Colonic mucosa (tissue), 4 donors: ENCODE measurements around the gene NPTX1. TPM values are rescaled to one million over a fixed set of nuclear protein-coding genes. Genes with fewer than 3 reads are reported as not detected.
A peak's percentile ranks its signal among the peaks of the same experiment; 100 is the strongest.

Experiments used
- DNase-seq: peaks from one replicate; pipeline ENCODE4 v3.0.0-alpha.2; 2020
- H3K27ac ChIP-seq: fragments of 200-600 bp; one replicate; pipeline ENCODE4 v1.8.0; 2021
- H3K27me3 ChIP-seq: fragments of 200-600 bp; one replicate; pipeline ENCODE4 v1.8.0; 2021
- H3K36me3 ChIP-seq: fragments of 200-600 bp; one replicate; pipeline ENCODE4 v1.8.0; 2021
- H3K4me1 ChIP-seq: fragments of 200-600 bp; one replicate; pipeline ENCODE4 v1.8.0; 2021; ENCODE audit warnings: mild to moderate bottlenecking
- H3K4me3 ChIP-seq: fragments of 200-600 bp; one replicate; pipeline ENCODE4 v1.8.0; 2021
- H3K9ac ChIP-seq, 2 donors: one replicate each; pipeline ENCODE4 v1.7.0; 2013; ENCODE audit warnings: control low read depth in 2 of 2, low read depth in 2 of 2, low read length in 2 of 2
- H3K9me3 ChIP-seq: fragments of 200-600 bp; one replicate; pipeline ENCODE4 v1.8.0; 2021
- CTCF ChIP-seq: fragments of 200-600 bp; IDR thresholded peaks from one replicate; pipeline ENCODE4 v1.8.0; 2022; ENCODE audit warnings: antibody characterized with exemption, mild to moderate bottlenecking
- intact Hi-C: fragments of 100-400 bp; cut with DNase I; formaldehyde crosslinking; loops from one replicate; pipeline ENCODE4 v1.14.1; 2022
- total RNA-seq, 2 donors: library from RNA; stranded (reverse); fragmentation: NEBNext Ultra II Directional in 1 of 2; extraction: Animal tissue kit (Norgen Biotek cat#: 25700) in 1 of 2; gene quantifications; one replicate each; pipeline ENCODE4 v1.2.1, GENCODE V29; 2021
- donor health status: healthy.
- donor health status: DM: no; HTN: no; CAD: no.
- donor health status: DM: no; HTN: no; CAD: no.

Gene NPTX1
- total RNA-seq, 2 donors from 2014 or later: 0.10 to 7.1 TPM

GRCh38 chr17:80481284-80482057 lies 5.1 kb upstream of the NPTX1 start:
- intact Hi-C loops: no loop called here
- Histone ChIP-seq H3K27me3 (peaks cover 53% of the 10 kb centered on the region), H3K9me3 (no peaks in the 10 kb centered on the region), H3K4me1 (peaks cover 10% of the 10 kb centered on the region), H3K36me3 (no peaks in the 10 kb centered on the region), H3K4me3 (no peak overlapping the region), H3K27ac (no peak overlapping the region), H3K9ac (no peak overlapping the region)
- no peak for DNase-seq
- no peak for TF ChIP-seq CTCF

DNA sequence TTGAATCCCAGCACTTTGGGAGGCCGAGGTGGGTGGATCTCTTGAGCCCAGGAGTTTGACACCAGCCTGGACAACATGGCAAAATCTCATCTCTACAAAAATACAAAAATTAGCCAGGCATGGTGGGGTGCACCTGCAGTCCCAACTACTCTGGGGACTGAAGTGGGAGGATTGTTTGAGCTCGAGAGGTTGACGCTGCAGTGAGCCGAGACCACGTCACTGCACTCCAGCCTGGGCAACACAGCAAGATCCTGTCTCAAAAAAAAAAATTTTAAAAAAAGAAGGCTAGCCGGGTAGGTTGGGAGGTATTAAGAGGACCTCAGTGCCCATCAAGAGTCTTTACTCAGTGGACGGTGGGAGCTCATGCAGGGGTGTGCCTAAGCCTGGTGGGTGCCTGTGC lies 3.8 kb upstream of the NPTX1 start:
- H3K4me3 ChIP-seq: no peak overlapping the region
- H3K27me3 ChIP-seq: peaks cover 64% of the 10 kb centered on the region
- H3K9me3 ChIP-seq: no peaks in the 10 kb centered on the region
- no peak for DNase-seq
- intact Hi-C loops: no loop called here
- no peak for TF ChIP-seq CTCF
- H3K4me1 ChIP-seq: peaks cover 10% of the 10 kb centered on the region
- no peak overlapping the region for H3K9ac ChIP-seq
- no peaks in the 10 kb centered on the region for H3K36me3 ChIP-seq
- H3K27ac ChIP-seq: no peak overlapping the region

DNA sequence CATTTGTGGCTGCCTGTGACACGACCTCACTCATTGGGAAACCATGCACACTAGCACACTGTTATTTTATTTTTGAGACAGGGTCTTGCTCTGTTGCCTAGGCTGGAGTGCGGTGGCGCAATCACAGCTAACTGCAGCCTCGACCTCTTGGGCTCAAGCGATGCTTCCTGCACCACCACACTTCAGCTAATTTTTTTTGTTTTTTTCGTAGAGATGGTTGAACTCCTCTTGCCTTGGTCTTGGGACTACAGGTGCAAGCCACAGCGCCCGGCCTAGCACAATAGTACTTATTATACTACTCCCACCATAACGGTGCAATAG lies 2.8 kb upstream of the NPTX1 start:
- peaks cover 10% of the 10 kb centered on the region for H3K4me1 ChIP-seq
- no peak for TF ChIP-seq CTCF
- no peaks in the 10 kb centered on the region for H3K9me3 ChIP-seq
- H3K27ac ChIP-seq: no peak overlapping the region
- H3K9ac ChIP-seq: no peak overlapping the region
- H3K4me3 ChIP-seq: no peak overlapping the region
- H3K36me3 ChIP-seq: no peaks in the 10 kb centered on the region
- H3K27me3 ChIP-seq: peaks cover 73% of the 10 kb centered on the region
- intact Hi-C loops: loop anchor here (10.0 kb wide), 1 partner anchor 96 kb away; no protein-coding TSS in a partner anchor
- no peak for DNase-seq

DNA sequence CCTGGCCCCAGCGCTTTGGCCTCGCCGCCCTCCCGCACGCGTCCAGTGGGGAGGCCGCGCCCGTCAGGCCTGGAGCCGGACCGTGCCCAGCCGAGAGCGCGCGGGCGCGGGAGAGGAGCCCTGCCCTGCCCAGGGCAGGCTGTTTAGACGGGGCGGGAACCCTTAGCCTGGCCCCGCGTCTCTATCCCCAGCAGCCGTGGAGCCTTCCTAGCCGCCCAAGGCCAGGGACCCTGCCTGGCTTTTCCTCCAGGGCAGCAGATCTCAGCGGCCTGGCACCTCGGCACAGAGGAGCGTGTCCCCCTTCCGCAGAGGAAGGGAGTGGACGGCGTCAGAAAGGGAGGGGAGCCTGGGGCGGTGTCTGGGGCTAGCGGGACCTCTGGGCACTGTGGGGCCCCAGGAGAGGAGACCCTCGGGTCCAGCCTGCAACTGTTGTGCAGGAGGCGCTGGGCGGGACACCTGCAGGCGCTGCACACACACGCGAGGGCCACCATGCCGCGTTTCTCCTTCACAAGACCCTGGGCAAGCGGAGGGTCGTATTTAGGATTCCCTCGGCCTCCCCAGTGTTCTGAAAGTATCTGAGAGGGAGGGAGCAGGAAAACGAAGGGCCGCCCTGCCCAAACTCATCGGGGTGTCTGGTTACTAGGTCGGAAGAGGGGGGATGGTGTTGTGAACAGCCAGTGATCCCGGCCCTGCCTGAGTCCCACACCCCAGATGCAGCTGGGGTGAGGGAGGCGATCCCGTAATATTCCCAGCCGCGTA lies 2.3 kb upstream of the NPTX1 start:
- intact Hi-C loops: loop anchor here (10.0 kb wide), 1 partner anchor 96 kb away; no protein-coding TSS in a partner anchor
- no peak overlapping the region for H3K9ac ChIP-seq
- peaks cover 78% of the 10 kb centered on the region for H3K27me3 ChIP-seq
- no peaks in the 10 kb centered on the region for H3K36me3 ChIP-seq
- no peak for TF ChIP-seq CTCF
- H3K9me3 ChIP-seq: no peaks in the 10 kb centered on the region
- peaks cover 10% of the 10 kb centered on the region for H3K4me1 ChIP-seq
- no peak for DNase-seq
- no peak overlapping the region for H3K27ac ChIP-seq
- H3K4me3 ChIP-seq: peak overlapping the region; percentile 10

DNA sequence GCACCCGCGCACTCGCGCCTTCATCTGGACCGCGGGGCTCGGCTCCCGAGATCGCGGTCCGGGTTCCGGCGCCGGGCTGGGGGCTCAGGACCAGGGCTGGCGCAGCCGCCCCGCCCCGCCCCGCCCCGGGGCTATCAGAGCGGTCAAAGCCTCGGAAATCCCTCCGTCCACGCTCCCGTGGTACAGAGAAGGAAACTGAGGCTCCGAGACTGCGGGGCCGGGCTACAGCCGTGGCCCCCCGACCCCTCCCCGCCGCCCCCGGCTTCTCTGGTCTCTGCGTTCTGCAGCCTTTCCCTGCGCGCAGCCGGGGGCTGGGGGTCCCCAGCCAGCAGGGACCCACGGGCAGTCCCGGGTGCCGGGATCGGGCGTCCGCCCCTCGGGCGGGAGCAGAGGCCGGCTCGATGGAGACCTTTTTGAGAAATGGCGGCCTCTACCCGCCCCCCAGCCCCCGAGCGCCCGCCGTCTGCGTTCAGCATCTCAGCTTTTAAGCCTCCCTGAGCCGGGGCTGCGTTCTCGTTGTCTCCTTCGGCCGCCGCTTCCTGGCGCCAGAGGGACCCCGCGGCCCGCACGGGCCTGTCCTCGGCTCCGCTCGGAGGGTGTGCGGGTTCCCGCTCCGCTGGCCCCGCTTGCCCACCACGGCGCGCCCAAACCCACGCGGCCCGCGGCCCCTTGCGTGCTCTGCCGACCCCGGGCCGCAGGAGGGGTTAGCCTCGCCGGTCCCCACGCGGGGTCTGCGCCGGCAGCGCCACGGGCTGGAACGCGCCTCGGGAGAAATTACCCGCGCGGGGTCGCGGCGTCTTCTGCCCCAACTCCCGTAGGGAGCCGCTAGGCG lies 1.5 kb upstream of the NPTX1 start:
- Histone ChIP-seq H3K4me1 (peaks cover 10% of the 10 kb centered on the region), H3K9ac (no peak overlapping the region), H3K27me3 (peaks cover 79% of the 10 kb centered on the region), H3K9me3 (no peaks in the 10 kb centered on the region), H3K4me3 (peak overlapping the region; percentile 10), H3K36me3 (no peaks in the 10 kb centered on the region), H3K27ac (no peak overlapping the region)
- DNase-seq: no peak
- no peak for TF ChIP-seq CTCF
- intact Hi-C loops: loop anchor here (10.0 kb wide), 1 partner anchor 97 kb away; no protein-coding TSS in a partner anchor
